ENCODE measurements around the gene MEGF11. TPM values are rescaled to one million over a fixed set of nuclear protein-coding genes. Genes with fewer than 3 reads are reported as not detected.
A peak's percentile ranks its signal among the peaks of the same experiment; 100 is the strongest.

Gene MEGF11
- total and polyA plus RNA-seq, 4 donors, result 0.16 to 1.5 (median 0.50) TPM

DNA sequence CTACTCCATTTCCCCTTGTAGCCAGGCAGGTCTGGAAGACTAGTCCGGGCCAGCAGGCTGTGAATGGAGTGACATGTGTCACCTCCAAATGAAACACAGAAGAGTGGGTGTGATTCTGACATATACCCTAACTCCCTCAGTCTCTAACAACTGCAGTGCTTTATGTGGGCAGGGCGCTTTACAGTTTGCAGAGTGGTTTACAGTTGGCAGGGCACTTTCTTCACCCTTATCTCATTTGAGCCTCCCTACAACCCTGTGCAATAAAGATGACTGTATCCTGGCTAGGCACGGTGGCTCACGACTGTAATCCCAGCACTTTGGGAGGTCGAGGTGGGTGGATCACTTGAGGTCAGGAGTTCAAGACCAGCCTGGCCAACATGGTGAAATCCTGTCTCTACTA lies 208.0 kb downstream of the MEGF11 start:
- Histone ChIP-seq H3K27me3 (ENCODE audit: control insufficient read depth in 3 of 3, insufficient read depth in 3 of 3, low read length in 2 of 3) (peaks cover 0 to 5% (median 0%) of the 10 kb centered on the region in 3 donors), H3K4me3 (no peak overlapping the region), H3K4me1 (ENCODE audit: control insufficient read depth in 5 of 5, insufficient read depth in 5 of 5, low read length in 5 of 5) (no peaks in the 10 kb centered on the region), H3K9me3 (ENCODE audit: control insufficient read depth in 4 of 4, insufficient read depth in 3 of 4, low read length in 3 of 4) (peaks cover 0 to 5% (median 0%) of the 10 kb centered on the region in 4 donors), H3K27ac (ENCODE audit: low read depth in 1 of 2, low read length in 1 of 2) (no peak overlapping the region), H3K9ac (ENCODE audit: insufficient read depth in 1 of 2, low read length in 2 of 2) (no peak overlapping the region), H3K36me3 (ENCODE audit: control insufficient read depth in 4 of 4, insufficient read depth in 4 of 4, low read length in 4 of 4) (no peaks in the 10 kb centered on the region)
- WGBS, 2 donors, result 75 to 78% methylated on average over 5 of the region's 5 CpGs
- no peak for ATAC-seq (ENCODE audit: insufficient read depth, low FRiP score)
- no peak for DNase-seq
- TF ChIP-seq, protein P1, sequence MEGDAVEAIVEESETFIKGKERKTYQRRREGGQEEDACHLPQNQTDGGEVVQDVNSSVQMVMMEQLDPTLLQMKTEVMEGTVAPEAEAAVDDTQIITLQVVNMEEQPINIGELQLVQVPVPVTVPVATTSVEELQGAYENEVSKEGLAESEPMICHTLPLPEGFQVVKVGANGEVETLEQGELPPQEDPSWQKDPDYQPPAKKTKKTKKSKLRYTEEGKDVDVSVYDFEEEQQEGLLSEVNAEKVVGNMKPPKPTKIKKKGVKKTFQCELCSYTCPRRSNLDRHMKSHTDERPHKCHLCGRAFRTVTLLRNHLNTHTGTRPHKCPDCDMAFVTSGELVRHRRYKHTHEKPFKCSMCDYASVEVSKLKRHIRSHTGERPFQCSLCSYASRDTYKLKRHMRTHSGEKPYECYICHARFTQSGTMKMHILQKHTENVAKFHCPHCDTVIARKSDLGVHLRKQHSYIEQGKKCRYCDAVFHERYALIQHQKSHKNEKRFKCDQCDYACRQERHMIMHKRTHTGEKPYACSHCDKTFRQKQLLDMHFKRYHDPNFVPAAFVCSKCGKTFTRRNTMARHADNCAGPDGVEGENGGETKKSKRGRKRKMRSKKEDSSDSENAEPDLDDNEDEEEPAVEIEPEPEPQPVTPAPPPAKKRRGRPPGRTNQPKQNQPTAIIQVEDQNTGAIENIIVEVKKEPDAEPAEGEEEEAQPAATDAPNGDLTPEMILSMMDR (IDR thresholded peaks at IDR 0.05; ENCODE audit: control extremely low read depth, extremely low read depth), result no peak

DNA sequence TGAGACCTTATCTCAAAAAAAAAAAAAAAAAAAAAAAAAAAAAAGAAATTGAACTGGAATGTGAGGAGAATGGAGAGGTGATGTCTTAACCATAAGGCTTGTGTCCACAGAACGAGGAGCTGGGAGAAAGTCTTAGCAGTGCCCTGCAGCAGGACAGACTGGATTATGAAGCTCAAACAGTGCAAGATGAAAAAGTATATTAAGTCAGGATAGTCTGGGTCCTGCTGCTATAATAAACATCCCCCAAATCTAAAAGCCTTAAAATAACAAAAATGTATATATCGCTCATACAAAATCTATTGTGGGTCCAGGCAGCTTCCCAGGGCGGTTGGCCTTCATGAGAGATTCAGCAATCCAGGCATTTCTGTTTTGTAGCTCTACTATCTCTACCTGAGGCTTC lies 208.7 kb downstream of the MEGF11 start:
- peaks cover 0 to 5% (median 0%) of the 10 kb centered on the region in 4 donors for H3K9me3 ChIP-seq (ENCODE audit: control insufficient read depth in 4 of 4, insufficient read depth in 3 of 4, low read length in 3 of 4)
- ATAC-seq (ENCODE audit: insufficient read depth, low FRiP score), result no peak
- DNase-seq, result no peak
- H3K36me3 ChIP-seq (ENCODE audit: control insufficient read depth in 4 of 4, insufficient read depth in 4 of 4, low read length in 4 of 4), result no peaks in the 10 kb centered on the region
- H3K27ac ChIP-seq (ENCODE audit: low read depth in 1 of 2, low read length in 1 of 2), result no peak overlapping the region
- no peaks in the 10 kb centered on the region for H3K4me1 ChIP-seq (ENCODE audit: control insufficient read depth in 5 of 5, insufficient read depth in 5 of 5, low read length in 5 of 5)
- TF ChIP-seq, protein P1 (IDR thresholded peaks at IDR 0.05; ENCODE audit: control extremely low read depth, extremely low read depth), result no peak
- no peak overlapping the region for H3K4me3 ChIP-seq
- WGBS, 2 donors, result 88% methylated on average over 3 of the region's 3 CpGs
- H3K27me3 ChIP-seq (ENCODE audit: control insufficient read depth in 3 of 3, insufficient read depth in 3 of 3, low read length in 2 of 3), result peaks cover 0 to 12% (median 0%) of the 10 kb centered on the region in 3 donors
- H3K9ac ChIP-seq (ENCODE audit: insufficient read depth in 1 of 2, low read length in 2 of 2), result no peak overlapping the region

DNA sequence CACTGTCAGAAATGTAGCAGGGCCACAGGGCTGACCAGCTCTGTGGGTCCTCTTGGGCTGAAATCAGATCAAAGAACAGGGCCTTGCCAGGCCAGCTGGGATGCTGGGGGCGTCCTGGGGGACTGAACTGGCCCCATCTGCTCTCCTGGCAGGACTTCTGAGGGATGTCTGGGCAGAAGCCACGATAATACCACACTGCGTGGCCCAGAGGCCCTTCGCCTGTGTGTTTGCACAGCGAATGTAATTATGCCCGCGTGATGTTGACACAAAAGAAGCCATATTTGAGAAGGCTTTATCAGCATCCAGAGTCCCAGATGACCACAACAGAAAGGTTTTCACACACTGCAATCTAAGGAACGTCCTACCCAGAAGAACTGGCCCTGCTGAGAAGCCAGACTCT lies 210.3 kb downstream of the MEGF11 start:
- H3K4me1 ChIP-seq (ENCODE audit: control insufficient read depth in 5 of 5, insufficient read depth in 5 of 5, low read length in 5 of 5), result no peaks in the 10 kb centered on the region
- H3K27me3 ChIP-seq (ENCODE audit: control insufficient read depth in 3 of 3, insufficient read depth in 3 of 3, low read length in 2 of 3), result peaks cover 0 to 21% (median 0%) of the 10 kb centered on the region in 3 donors
- DNase-seq (peak in 2 of 3 donors; percentile 11 to 19), ATAC-seq (ENCODE audit: insufficient read depth, low FRiP score) (no peak)
- no peak overlapping the region for H3K27ac ChIP-seq (ENCODE audit: low read depth in 1 of 2, low read length in 1 of 2)
- TF ChIP-seq, protein P1 (IDR thresholded peaks at IDR 0.05; ENCODE audit: control extremely low read depth, extremely low read depth), result no peak
- peaks cover 0 to 7% (median 0%) of the 10 kb centered on the region in 4 donors for H3K9me3 ChIP-seq (ENCODE audit: control insufficient read depth in 4 of 4, insufficient read depth in 3 of 4, low read length in 3 of 4)
- no peaks in the 10 kb centered on the region for H3K36me3 ChIP-seq (ENCODE audit: control insufficient read depth in 4 of 4, insufficient read depth in 4 of 4, low read length in 4 of 4)
- WGBS, 2 donors, result 47 to 61% methylated on average over 8 of the region's 8 CpGs
- no peak overlapping the region for H3K9ac ChIP-seq (ENCODE audit: insufficient read depth in 1 of 2, low read length in 2 of 2)
- no peak overlapping the region for H3K4me3 ChIP-seq

GRCh38 chr15:66042624-66043023 lies 210.9 kb downstream of the MEGF11 start:
- no peak for ATAC-seq (ENCODE audit: insufficient read depth, low FRiP score)
- WGBS, 2 donors, result 69 to 72% methylated on average over 5 of the region's 5 CpGs
- TF ChIP-seq, protein P1 (IDR thresholded peaks at IDR 0.05; ENCODE audit: control extremely low read depth, extremely low read depth), result no peak

More at GRCh38 chr15:66042624-66043023, 210.9 kb downstream of the MEGF11 start:
- H3K9me3 ChIP-seq (ENCODE audit: control insufficient read depth in 4 of 4, insufficient read depth in 3 of 4, low read length in 3 of 4), result peaks cover 0 to 7% (median 0%) of the 10 kb centered on the region in 4 donors
- H3K36me3 ChIP-seq (ENCODE audit: control insufficient read depth in 4 of 4, insufficient read depth in 4 of 4, low read length in 4 of 4), result no peaks in the 10 kb centered on the region
- H3K4me3 ChIP-seq, result no peak overlapping the region
- no peak overlapping the region for H3K27ac ChIP-seq (ENCODE audit: low read depth in 1 of 2, low read length in 1 of 2)
- no peaks in the 10 kb centered on the region for H3K4me1 ChIP-seq (ENCODE audit: control insufficient read depth in 5 of 5, insufficient read depth in 5 of 5, low read length in 5 of 5)
- peaks cover 0 to 21% (median 2%) of the 10 kb centered on the region in 3 donors for H3K27me3 ChIP-seq (ENCODE audit: control insufficient read depth in 3 of 3, insufficient read depth in 3 of 3, low read length in 2 of 3)
- no peak for DNase-seq
- H3K9ac ChIP-seq (ENCODE audit: insufficient read depth in 1 of 2, low read length in 2 of 2), result no peak overlapping the region
